ENCODE data around the gene MIER2. TPM values are rescaled to one million over a fixed set of nuclear protein-coding genes. Genes with fewer than 3 reads are reported as not detected.

Gene MIER2
- total RNA-seq, 1 experiment from 2014 or later, result not detected

DNA sequence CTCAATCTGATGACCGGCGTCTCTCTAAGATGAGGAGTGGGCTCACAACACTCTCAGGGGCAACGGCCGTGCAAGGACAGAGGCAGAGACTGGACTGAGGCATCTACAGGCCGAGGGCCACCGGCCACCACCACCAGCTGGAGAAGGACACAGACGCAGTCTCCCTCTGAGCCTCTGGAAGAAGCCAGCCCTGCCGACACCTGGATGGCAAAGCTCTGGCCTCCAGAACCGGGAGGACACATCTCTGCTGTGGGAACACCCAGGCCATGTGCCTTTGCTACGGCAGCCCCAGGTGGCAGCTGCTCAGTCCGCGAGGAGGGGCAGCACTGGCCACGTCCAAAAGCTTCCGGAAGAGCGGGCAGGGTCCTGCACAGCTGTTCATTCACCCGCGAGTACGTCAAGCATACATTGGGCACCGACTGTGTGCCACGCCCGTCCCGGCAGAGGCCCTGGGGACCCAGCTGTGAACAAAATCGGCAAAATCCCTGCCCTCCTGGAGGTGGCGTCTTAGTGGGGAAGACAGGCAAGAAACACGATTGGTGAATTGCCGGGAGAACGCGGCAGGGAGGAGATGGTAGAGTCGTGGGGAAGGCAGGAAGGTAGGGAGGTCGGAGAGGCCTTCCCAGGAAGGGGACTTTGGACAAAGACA is 47.3 kb upstream of the MIER2 start:
- H3K79me2 ChIP-seq (ENCODE audit: low read length), result no peaks in the 10 kb centered on the region
- H3K9me3 ChIP-seq (ENCODE audit: low read length), result no peaks in the 10 kb centered on the region
- intact Hi-C loops (cut with micrococcal nuclease), result no loop called here
- no peak for ATAC-seq
- no peak overlapping the region for H2AFZ ChIP-seq (ENCODE audit: low read length)
- no peak for DNase-seq
- H3F3A ChIP-seq (ENCODE audit: low read length, unreplicated experiment), result no peaks in the 10 kb centered on the region
- H3K27ac ChIP-seq (ENCODE audit: low read length), result no peak overlapping the region
- POLR2A ChIA-PET (ENCODE audit: unreplicated experiment), result no interaction called here
- H3K36me3 ChIP-seq (ENCODE audit: low read depth, low read length), result no peaks in the 10 kb centered on the region
- no peaks in the 10 kb centered on the region for H3K9me2 ChIP-seq (replicated peaks; ENCODE audit: low read length)
- CTCF ChIA-PET, result no interaction called here
- no peaks in the 10 kb centered on the region for H4K20me1 ChIP-seq (ENCODE audit: low read length)
- no peaks in the 10 kb centered on the region for H3K27me3 ChIP-seq (ENCODE audit: low read length)
- no TSS peak for BruUV-seq (replicated peaks)
- no peak overlapping the region for H3K4me2 ChIP-seq (ENCODE audit: low read length)
- H3K9ac ChIP-seq (ENCODE audit: low read length), result no peak overlapping the region
- no peak overlapping the region for H3K4me3 ChIP-seq (ENCODE audit: low read length)
- no peaks in the 10 kb centered on the region for H3K4me1 ChIP-seq (ENCODE audit: insufficient read depth, low read length)
- no peak for TF ChIP-seq CTCF (conservative IDR thresholded peaks at IDR 0.05; ENCODE audit: low read depth, low read length)
- no peak for TF ChIP-seq EZH2 (IDR thresholded peaks at IDR 0.05; ENCODE audit: low read length, unreplicated experiment)
- TF ChIP-seq EZH2phosphoT487 (IDR thresholded peaks at IDR 0.05; ENCODE audit: borderline replicate concordance, low read length), result no peak

DNA sequence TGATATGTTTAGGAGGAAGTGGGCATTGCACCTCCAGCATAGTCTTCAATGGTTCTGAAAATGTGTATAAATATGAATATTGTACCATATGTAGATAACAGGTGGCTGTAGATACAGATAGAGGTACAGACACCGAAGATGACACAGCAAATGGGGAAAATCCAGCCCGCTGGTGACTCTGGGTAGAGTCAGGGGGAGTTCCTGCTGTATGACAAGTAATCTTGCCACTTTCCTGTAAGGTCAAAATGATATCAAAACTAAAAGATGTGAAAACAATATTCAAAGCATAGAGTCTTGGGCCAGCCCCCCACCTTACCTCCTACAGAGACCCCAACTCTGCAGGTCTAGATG is 46.6 kb upstream of the MIER2 start:
- Histone ChIP-seq H3F3A (ENCODE audit: low read length, unreplicated experiment) (no peaks in the 10 kb centered on the region), H2AFZ (ENCODE audit: low read length) (no peak overlapping the region), H3K27ac (ENCODE audit: low read length) (no peak overlapping the region), H3K36me3 (ENCODE audit: low read depth, low read length) (no peaks in the 10 kb centered on the region), H3K9me2 (replicated peaks; ENCODE audit: low read length) (no peaks in the 10 kb centered on the region), H3K9me3 (ENCODE audit: low read length) (no peaks in the 10 kb centered on the region), H3K4me1 (ENCODE audit: insufficient read depth, low read length) (no peaks in the 10 kb centered on the region), H3K79me2 (ENCODE audit: low read length) (no peaks in the 10 kb centered on the region), H3K4me2 (ENCODE audit: low read length) (no peak overlapping the region), H3K9ac (ENCODE audit: low read length) (no peak overlapping the region), H3K27me3 (ENCODE audit: low read length) (no peaks in the 10 kb centered on the region), H4K20me1 (ENCODE audit: low read length) (no peaks in the 10 kb centered on the region), H3K4me3 (ENCODE audit: low read length) (no peak overlapping the region)
- ChIA-PET CTCF (no interaction called here), POLR2A (ENCODE audit: unreplicated experiment) (no interaction called here)
- no peak for DNase-seq
- BruUV-seq (replicated peaks), result no TSS peak
- ATAC-seq, result no peak
- no peak for TF ChIP-seq CTCF (conservative IDR thresholded peaks at IDR 0.05; ENCODE audit: low read depth, low read length)
- no peak for TF ChIP-seq EZH2phosphoT487 (IDR thresholded peaks at IDR 0.05; ENCODE audit: borderline replicate concordance, low read length)
- TF ChIP-seq EZH2 (IDR thresholded peaks at IDR 0.05; ENCODE audit: low read length, unreplicated experiment), result no peak
- intact Hi-C loops (cut with micrococcal nuclease), result no loop called here

- H3K79me2 ChIP-seq (ENCODE audit: low read length), result no peaks in the 10 kb centered on the region
- no peaks in the 10 kb centered on the region for H3K36me3 ChIP-seq (ENCODE audit: low read depth, low read length)
- H3F3A ChIP-seq (ENCODE audit: low read length, unreplicated experiment), result no peaks in the 10 kb centered on the region
- BruUV-seq (replicated peaks), result no TSS peak
- POLR2A ChIA-PET (ENCODE audit: unreplicated experiment), result no interaction called here
- H3K27me3 ChIP-seq (ENCODE audit: low read length), result no peaks in the 10 kb centered on the region
- H3K4me1 ChIP-seq (ENCODE audit: insufficient read depth, low read length), result no peaks in the 10 kb centered on the region
- CTCF ChIA-PET, result no interaction called here
- no peak overlapping the region for H3K9ac ChIP-seq (ENCODE audit: low read length)
- DNase-seq (no peak), ATAC-seq (no peak)
- no peak overlapping the region for H2AFZ ChIP-seq (ENCODE audit: low read length)
- TF ChIP-seq EZH2phosphoT487 (IDR thresholded peaks at IDR 0.05; ENCODE audit: borderline replicate concordance, low read length) (no peak), EZH2 (IDR thresholded peaks at IDR 0.05; ENCODE audit: low read length, unreplicated experiment) (no peak), CTCF (conservative IDR thresholded peaks at IDR 0.05; ENCODE audit: low read depth, low read length) (no peak)
- H3K9me3 ChIP-seq (ENCODE audit: low read length), result no peaks in the 10 kb centered on the region
- H3K27ac ChIP-seq (ENCODE audit: low read length), result no peak overlapping the region
- H4K20me1 ChIP-seq (ENCODE audit: low read length), result no peaks in the 10 kb centered on the region
- no peak overlapping the region for H3K4me2 ChIP-seq (ENCODE audit: low read length)
- intact Hi-C loops (cut with micrococcal nuclease), result no loop called here
- H3K9me2 ChIP-seq (replicated peaks; ENCODE audit: low read length), result no peaks in the 10 kb centered on the region
- no peak overlapping the region for H3K4me3 ChIP-seq (ENCODE audit: low read length)
Observed at GRCh38 chr19:390386-391206, 46.0 kb upstream of the MIER2 start.
